DND-41 (cell line): ENCODE data around the gene KATNAL1.

Experiments
- EZH2 ChIP-seq: IDR thresholded peaks from 3 replicates; pipeline ENCODE4 v1.6.1; 2012; ENCODE audit warnings: borderline replicate concordance, low read depth, mild to moderate bottlenecking, moderate library complexity, low read length, inconsistent platforms; ENCODE audit not compliant: severe bottlenecking
- TF ChIP-seq, protein P1 (sequence below): IDR thresholded peaks from 2 replicates; pipeline ENCODE4 v1.5.1; 2012; ENCODE audit warnings: borderline replicate concordance, low read length, moderate library complexity, mild to moderate bottlenecking; ENCODE audit not compliant: poor library complexity, severe bottlenecking; ENCODE audit errors: extremely low read depth

GRCh38 chr13:30338331-30338851 lies 31.0 kb upstream of the KATNAL1 start:
- TF ChIP-seq, protein P1, sequence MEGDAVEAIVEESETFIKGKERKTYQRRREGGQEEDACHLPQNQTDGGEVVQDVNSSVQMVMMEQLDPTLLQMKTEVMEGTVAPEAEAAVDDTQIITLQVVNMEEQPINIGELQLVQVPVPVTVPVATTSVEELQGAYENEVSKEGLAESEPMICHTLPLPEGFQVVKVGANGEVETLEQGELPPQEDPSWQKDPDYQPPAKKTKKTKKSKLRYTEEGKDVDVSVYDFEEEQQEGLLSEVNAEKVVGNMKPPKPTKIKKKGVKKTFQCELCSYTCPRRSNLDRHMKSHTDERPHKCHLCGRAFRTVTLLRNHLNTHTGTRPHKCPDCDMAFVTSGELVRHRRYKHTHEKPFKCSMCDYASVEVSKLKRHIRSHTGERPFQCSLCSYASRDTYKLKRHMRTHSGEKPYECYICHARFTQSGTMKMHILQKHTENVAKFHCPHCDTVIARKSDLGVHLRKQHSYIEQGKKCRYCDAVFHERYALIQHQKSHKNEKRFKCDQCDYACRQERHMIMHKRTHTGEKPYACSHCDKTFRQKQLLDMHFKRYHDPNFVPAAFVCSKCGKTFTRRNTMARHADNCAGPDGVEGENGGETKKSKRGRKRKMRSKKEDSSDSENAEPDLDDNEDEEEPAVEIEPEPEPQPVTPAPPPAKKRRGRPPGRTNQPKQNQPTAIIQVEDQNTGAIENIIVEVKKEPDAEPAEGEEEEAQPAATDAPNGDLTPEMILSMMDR, result no peak
- TF ChIP-seq EZH2, result no peak
